NT2/D1 (cell line): ENCODE data around the gene FGFBP1.
A peak's percentile ranks its signal among the peaks of the same experiment; 100 is the strongest.

Source experiments
- DNase-seq: peaks from one replicate; pipeline ENCODE4 v3.0.0-alpha.2; 2011; ENCODE audit warnings: low read depth, low spot score
- H3K27me3 ChIP-seq: 2 replicates; pipeline ENCODE4 v1.6.0; 2011; ENCODE audit warnings: mild to moderate bottlenecking; ENCODE audit not compliant: insufficient read length, insufficient read depth
- H3K36me3 ChIP-seq: 2 replicates; pipeline ENCODE4 v1.6.1; 2011; ENCODE audit warnings: mild to moderate bottlenecking, low read length, mixed read lengths; ENCODE audit not compliant: insufficient read depth, insufficient read length
- H3K4me1 ChIP-seq: 2 replicates; pipeline ENCODE4 v1.5.1; 2011; ENCODE audit not compliant: insufficient read depth, insufficient read length
- H3K4me3 ChIP-seq: 2 replicates; pipeline ENCODE4 v1.5.1; 2011; ENCODE audit warnings: low read depth; ENCODE audit not compliant: insufficient read length
- H3K9ac ChIP-seq: 2 replicates; pipeline ENCODE4 v1.6.0; 2011; ENCODE audit warnings: low read depth; ENCODE audit not compliant: insufficient read length
- H3K9me3 ChIP-seq: 2 replicates; pipeline ENCODE4 v1.5.1; 2011; ENCODE audit warnings: mild to moderate bottlenecking, low read length; ENCODE audit not compliant: insufficient read depth
- SUZ12 ChIP-seq: IDR thresholded peaks from 2 replicates; pipeline ENCODE4 v1.6.1; 2011; ENCODE audit not compliant: insufficient read length, insufficient read depth; ENCODE audit errors: extremely low read depth
- YY1 ChIP-seq: IDR thresholded peaks from 2 replicates; pipeline ENCODE4 v1.6.1; 2011; ENCODE audit not compliant: insufficient read length, insufficient read depth
- ZNF274 ChIP-seq: IDR thresholded peaks from 2 replicates; pipeline ENCODE4 v1.6.1; 2011; ENCODE audit warnings: mild to moderate bottlenecking, low read depth, low read length

Gene FGFBP1

DNA sequence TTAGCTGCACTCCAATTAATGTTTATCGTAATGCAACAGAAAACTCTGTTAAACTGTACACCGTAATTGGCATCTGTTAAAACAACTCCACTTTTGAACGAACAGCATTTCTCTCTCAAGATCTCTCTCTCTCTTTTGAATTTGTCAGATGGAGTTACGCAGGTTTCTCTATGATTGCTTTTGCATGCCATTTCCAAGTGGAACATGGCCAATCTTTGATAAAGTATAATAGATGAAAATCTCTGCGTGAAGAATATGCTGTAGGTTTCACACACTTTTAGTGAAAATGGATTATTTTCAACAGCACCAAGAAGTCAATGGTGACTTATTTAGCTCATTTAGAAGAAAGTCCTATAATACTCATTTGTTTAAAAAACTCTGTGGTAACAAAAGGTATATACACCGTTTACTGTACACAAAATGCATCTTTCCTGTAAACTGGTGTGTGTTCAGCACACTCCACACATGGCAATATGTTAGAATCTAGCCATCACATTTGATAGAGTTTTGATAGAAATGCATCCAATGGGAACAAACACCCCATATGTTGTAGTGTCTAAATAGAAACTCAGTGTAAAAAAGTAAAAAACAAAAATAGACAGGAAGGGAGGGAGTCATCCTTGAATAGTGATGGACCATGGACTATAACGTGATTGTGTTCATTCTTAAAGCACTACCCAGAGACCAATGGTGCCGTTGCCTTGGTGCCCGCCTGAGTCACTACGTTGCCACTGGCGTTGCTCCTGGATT, 30.2 kb upstream of the FGFBP1 start:
- no peak for DNase-seq
- H3K4me1 ChIP-seq, result no peaks in the 10 kb centered on the region
- no peak overlapping the region for H3K4me3 ChIP-seq
- peaks cover 17% of the 10 kb centered on the region for H3K36me3 ChIP-seq
- TF ChIP-seq ZNF274 (no peak), SUZ12 (no peak), YY1 (no peak)
- H3K27me3 ChIP-seq, result no peaks in the 10 kb centered on the region
- H3K9me3 ChIP-seq, result peaks cover 9% of the 10 kb centered on the region; the same call in 1 of the 2 replicates
- no peak overlapping the region for H3K9ac ChIP-seq

DNA sequence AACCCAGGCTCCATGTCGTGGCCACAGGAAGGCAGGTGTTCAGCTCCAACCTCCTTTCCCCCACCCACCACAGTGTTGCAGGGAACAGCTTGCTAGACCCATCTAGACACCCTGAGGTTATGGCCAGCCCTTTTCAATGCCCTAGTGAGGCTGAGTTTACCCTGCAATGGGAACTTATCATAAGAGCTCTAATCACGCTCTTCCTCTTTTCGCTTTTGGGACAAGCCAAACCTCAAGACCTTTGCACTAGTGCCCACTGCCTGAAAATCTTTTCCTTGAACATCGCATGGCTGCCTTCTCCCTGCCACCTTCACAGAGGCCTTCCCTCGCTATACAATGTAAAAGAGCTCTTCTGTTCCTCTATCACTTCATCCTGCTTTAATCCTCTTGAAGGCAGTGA, 26.8 kb upstream of the FGFBP1 start:
- Histone ChIP-seq H3K9ac (no peak overlapping the region), H3K4me3 (no peak overlapping the region), H3K27me3 (no peaks in the 10 kb centered on the region), H3K9me3 (peaks cover 9% of the 10 kb centered on the region; the same call in 1 of the 2 replicates), H3K4me1 (peaks cover 10% of the 10 kb centered on the region), H3K36me3 (peaks cover 11% of the 10 kb centered on the region)
- TF ChIP-seq YY1 (no peak), ZNF274 (no peak), SUZ12 (no peak)
- DNase-seq, result no peak

DNA sequence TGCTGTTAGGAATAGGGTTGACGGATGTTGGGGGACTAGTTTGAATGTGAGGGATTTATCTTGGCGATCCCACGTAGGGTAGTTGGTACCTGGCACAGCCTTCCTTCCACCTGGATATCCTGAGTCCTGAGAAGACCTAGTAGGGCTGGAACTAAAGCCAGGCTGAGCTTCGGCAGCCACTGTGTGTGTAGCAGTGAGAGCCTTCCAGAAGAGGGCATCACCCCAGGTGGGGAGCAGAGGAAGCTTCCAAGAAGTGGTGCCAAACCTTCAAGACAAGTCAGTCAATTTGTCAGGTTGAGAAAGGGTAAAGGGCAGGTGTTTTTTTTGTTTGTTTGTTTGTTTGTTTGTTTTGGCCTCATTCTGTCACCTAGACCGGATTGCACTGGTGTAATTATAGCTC, 25.6 kb upstream of the FGFBP1 start:
- DNase-seq, result no peak

DNA sequence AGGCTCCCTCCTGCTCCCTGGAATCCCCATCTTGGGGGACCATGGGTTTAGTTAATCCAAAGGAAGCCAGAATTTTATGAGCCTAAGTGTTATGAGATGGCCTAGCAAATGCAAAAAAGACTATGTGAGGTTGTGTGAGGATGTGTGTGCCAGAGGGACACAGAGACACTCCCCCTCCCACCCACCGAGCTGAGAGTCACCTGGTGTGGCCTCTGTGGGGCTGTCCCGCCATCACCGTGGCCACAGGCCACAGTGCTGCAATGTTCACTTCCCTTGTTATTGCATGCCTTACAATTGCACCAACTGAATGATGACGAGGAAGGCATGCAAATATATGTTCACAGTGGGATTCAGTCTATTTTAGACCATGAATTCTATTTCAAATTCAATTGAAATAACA, 25.0 kb upstream of the FGFBP1 start:
- no peaks in the 10 kb centered on the region for H3K27me3 ChIP-seq
- peaks cover 5% of the 10 kb centered on the region for H3K36me3 ChIP-seq
- H3K4me1 ChIP-seq, result peaks cover 10% of the 10 kb centered on the region
- no peak for DNase-seq
- TF ChIP-seq SUZ12 (no peak), YY1 (no peak)
- no peak overlapping the region for H3K4me3 ChIP-seq
- peaks cover 9% of the 10 kb centered on the region; the same call in 1 of the 2 replicates for H3K9me3 ChIP-seq
- no peak overlapping the region for H3K9ac ChIP-seq

More for the DNA sequence above, 25.6 kb upstream of the FGFBP1 start:
- H3K4me1 ChIP-seq, result peaks cover 10% of the 10 kb centered on the region
- H3K4me3 ChIP-seq, result no peak overlapping the region
- no peak overlapping the region for H3K9ac ChIP-seq
- TF ChIP-seq SUZ12 (no peak), ZNF274 (no peak), YY1 (no peak)
- H3K27me3 ChIP-seq, result no peaks in the 10 kb centered on the region
- H3K36me3 ChIP-seq, result peaks cover 10% of the 10 kb centered on the region
- H3K9me3 ChIP-seq, result peaks cover 9% of the 10 kb centered on the region; the same call in 1 of the 2 replicates

DNA sequence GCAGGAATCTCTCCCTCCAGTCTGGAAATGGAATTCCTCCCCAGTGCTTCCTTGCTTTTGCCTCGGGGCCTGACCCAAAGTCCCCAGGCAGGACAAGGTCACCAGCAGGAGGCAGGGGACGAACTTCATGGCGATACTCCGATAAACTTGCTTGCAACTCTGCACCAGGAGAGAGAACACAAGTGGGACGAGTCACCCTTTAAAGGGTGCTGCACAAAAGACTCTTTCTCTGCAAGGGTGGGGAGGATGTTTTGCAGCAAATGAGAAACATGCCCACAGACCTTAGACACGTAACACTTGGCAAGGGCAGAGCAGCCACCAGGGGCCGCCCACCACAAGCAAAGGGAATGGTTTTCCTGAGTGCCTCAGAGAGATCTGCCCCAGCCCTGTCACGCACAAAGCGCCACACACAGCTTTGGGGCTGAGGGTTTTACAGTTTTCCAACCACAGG, 24.5 kb upstream of the FGFBP1 start, which contains the start of gene FGFBP2:
Gene FGFBP2 (minus strand): TSS at position 175 of the 451 bp plus-strand sequence. CDS start 46 bp downstream, at position 129.
- Histone ChIP-seq H3K27me3 (no peaks in the 10 kb centered on the region), H3K4me3 (no peak within 1 kb of the TSS), H3K9me3 (peaks cover 9% of the 10 kb centered on the region; the same call in 1 of the 2 replicates), H3K36me3 (peaks cover 3% of the 10 kb centered on the region), H3K9ac (no peak within 1 kb of the TSS), H3K4me1 (peaks cover 10% of the 10 kb centered on the region)
- peak; percentile 63 for DNase-seq
- no peak for TF ChIP-seq YY1
- TF ChIP-seq ZNF274, result no peak
- no peak for TF ChIP-seq SUZ12

DNA sequence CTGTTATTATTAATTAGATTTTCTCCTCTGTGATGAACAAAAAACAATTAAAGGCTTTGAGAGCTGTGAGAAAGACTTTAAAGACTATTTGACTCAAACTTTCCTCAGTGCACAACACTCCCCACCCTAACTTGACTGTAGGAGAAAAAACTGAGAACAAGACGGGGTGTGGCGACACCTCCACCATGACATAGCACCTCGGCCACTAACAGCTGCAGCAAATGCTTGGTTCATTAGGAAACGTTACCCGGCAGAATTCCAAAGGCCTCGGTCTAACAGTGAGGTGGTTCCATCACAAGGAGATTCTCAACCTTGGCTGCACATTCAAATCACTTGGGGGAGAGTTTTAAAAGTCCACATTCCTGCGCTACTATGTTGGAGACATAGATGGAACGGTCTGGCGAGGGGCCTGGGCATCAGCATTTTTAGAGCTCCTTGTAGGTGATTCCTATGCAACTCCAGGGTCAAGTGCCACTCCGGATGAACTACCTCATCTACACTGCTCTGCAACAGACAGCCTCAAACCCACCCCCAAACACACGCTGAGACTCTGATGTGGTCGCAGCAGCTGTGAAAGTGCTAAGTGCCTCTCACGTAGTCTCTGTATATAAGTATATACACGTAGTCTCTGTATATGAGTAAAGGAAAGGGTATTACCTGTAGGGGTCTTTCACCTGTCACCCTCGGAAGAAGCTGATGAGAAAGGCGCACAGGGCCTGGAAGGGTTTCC, 23.4 kb upstream of the FGFBP1 start:
- no peak overlapping the region for H3K4me3 ChIP-seq
- H3K36me3 ChIP-seq, result no peaks in the 10 kb centered on the region
- no peak for DNase-seq
- no peaks in the 10 kb centered on the region for H3K27me3 ChIP-seq
- no peak for TF ChIP-seq YY1
- TF ChIP-seq ZNF274, result no peak
- no peak for TF ChIP-seq SUZ12
- no peak overlapping the region for H3K9ac ChIP-seq
- peaks cover 10% of the 10 kb centered on the region for H3K4me1 ChIP-seq
- H3K9me3 ChIP-seq, result peaks cover 9% of the 10 kb centered on the region; the same call in 1 of the 2 replicates

DNA sequence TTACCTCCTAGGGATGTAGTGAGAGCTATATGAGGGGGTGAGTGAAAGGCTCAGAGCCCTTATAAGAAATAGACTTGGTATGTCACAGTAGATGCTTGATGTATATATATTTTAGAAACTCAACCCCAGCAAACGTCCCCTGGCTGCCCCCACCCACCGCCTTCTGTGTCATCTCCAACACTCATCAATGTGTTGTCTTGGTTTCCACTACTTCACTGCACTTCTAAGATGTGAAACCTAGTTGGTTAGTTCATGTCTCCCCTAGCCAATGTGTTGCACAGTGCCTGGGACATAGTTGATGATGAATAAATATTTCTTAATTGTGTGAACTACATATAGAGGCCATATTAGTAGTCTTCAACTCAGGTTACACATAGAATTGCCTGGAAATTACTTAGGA, 20.0 kb upstream of the FGFBP1 start:
- H3K4me3 ChIP-seq, result no peak overlapping the region
- TF ChIP-seq ZNF274, result no peak
- TF ChIP-seq SUZ12, result no peak
- no peak for TF ChIP-seq YY1
- peaks cover 10% of the 10 kb centered on the region for H3K4me1 ChIP-seq
- H3K9me3 ChIP-seq, result peaks cover 19% of the 10 kb centered on the region; the same call in 1 of the 2 replicates
- no peak overlapping the region for H3K9ac ChIP-seq
- DNase-seq, result no peak
- no peaks in the 10 kb centered on the region for H3K36me3 ChIP-seq
- no peaks in the 10 kb centered on the region for H3K27me3 ChIP-seq
